HEK293 (cell line): ENCODE results near the gene CNKSR3.

Source experiments
- CTCF ChIA-PET: fragments of 350-600 bp; formaldehyde crosslinking; extraction: SDS; loops from one replicate; lab custom pipeline; 2021; ENCODE audit warnings: antibody characterized with exemption; lab: Yijun Ruan, JAX
- POLR2A ChIA-PET: fragments of 300-600 bp; formaldehyde crosslinking; extraction: SDS; loops from one replicate; lab custom pipeline; 2020; ENCODE audit warnings: antibody characterized with exemption, inconsistent platforms; lab: Yijun Ruan, JAX
- H3K27ac ChIP-seq: fragments of 200-500 bp; sonication (Bioruptor generic); 2 replicates; pipeline ENCODE4 v1.5.1; 2014; ENCODE audit warnings: low read depth, low read length, control low read depth, inconsistent platforms; ENCODE audit errors: extremely low read depth
- H3K36me3 ChIP-seq, 2 experiments: fragments of 200-500 bp in 1 of 2; sonication (Bioruptor generic) in 1 of 2; 1 replicate in 1 of 2; 2 replicates in 1 of 2; pipeline ENCODE4 v1.5.1; 2014 to 2017; ENCODE audit warnings: inconsistent platforms in 2 of 2, low read length in 2 of 2; ENCODE audit not compliant: control insufficient read depth in 2 of 2, insufficient read depth in 1 of 2
- H3K4me1 ChIP-seq: fragments of 200-500 bp; sonication (Bioruptor generic); 2 replicates; pipeline ENCODE4 v1.5.1; 2014; ENCODE audit warnings: mild to moderate bottlenecking, low read length, inconsistent platforms; ENCODE audit not compliant: control insufficient read depth, insufficient read depth
- H3K4me3 ChIP-seq: 2 replicates; pipeline ENCODE4 v1.5.1; 2011; ENCODE audit warnings: low read depth, mild to moderate bottlenecking, control low read depth, low read length, moderate library complexity
- H3K9me3 ChIP-seq: fragments of 200-500 bp; sonication (Bioruptor generic); 2 replicates; pipeline ENCODE4 v1.5.1; 2014; ENCODE audit warnings: low read depth, low read length, inconsistent platforms; ENCODE audit not compliant: control insufficient read depth, insufficient read depth
- GFI1B ChIP-seq: fragments of 450-650 bp; formaldehyde crosslinking; IDR thresholded peaks from 2 replicates; pipeline ENCODE4 v1.5.1; 2016; ENCODE audit warnings: missing biosample characterization, missing genetic modification characterization
- IKZF3 ChIP-seq: fragments of 450-650 bp; IDR thresholded peaks from 2 replicates; pipeline ENCODE4 v1.5.0; 2018; ENCODE audit warnings: missing biosample characterization, mild to moderate bottlenecking, missing genetic modification characterization, moderate library complexity
- KLF7 ChIP-seq: fragments of 450-650 bp; formaldehyde crosslinking; IDR thresholded peaks from 2 replicates; pipeline ENCODE4 v1.5.1; 2016; ENCODE audit warnings: missing biosample characterization, missing genetic modification characterization, borderline replicate concordance
- OVOL3 ChIP-seq: fragments of 450-650 bp; formaldehyde crosslinking; IDR thresholded peaks from 2 replicates; pipeline ENCODE4 v1.5.1; 2016; ENCODE audit warnings: missing biosample characterization, missing genetic modification characterization
- SCRT1 ChIP-seq: fragments of 450-650 bp; formaldehyde crosslinking; IDR thresholded peaks from 2 replicates; pipeline ENCODE4 v1.5.1; 2016; ENCODE audit warnings: missing biosample characterization, missing genetic modification characterization, borderline replicate concordance
- SP2 ChIP-seq: fragments of 450-650 bp; formaldehyde crosslinking; IDR thresholded peaks from 2 replicates; pipeline ENCODE4 v1.5.1; 2016; ENCODE audit warnings: missing biosample characterization, missing genetic modification characterization
- ZBTB21 ChIP-seq: fragments of 450-650 bp; formaldehyde crosslinking; IDR thresholded peaks from 2 replicates; pipeline ENCODE4 v1.5.1; 2017; ENCODE audit warnings: missing biosample characterization, missing genetic modification characterization
- ZNF121 ChIP-seq: fragments of 450-650 bp; formaldehyde crosslinking; IDR thresholded peaks from 2 replicates; pipeline ENCODE4 v1.5.1; 2016; ENCODE audit warnings: missing biosample characterization, missing genetic modification characterization
- ZNF16 ChIP-seq: fragments of 450-650 bp; formaldehyde crosslinking; IDR thresholded peaks from 2 replicates; pipeline ENCODE4 v1.5.1; 2016; ENCODE audit warnings: low read depth, missing biosample characterization, missing genetic modification characterization
- ZNF174 ChIP-seq: fragments of 450-650 bp; formaldehyde crosslinking; IDR thresholded peaks from 2 replicates; pipeline ENCODE4 v1.5.0; 2017; ENCODE audit warnings: missing biosample characterization, mild to moderate bottlenecking, missing genetic modification characterization
- ZNF292 ChIP-seq: fragments of 450-650 bp; formaldehyde crosslinking; IDR thresholded peaks from 2 replicates; pipeline ENCODE4 v1.5.1; 2016; ENCODE audit warnings: low read depth, missing biosample characterization, missing genetic modification characterization, borderline replicate concordance
- ZNF610 ChIP-seq: fragments of 450-650 bp; formaldehyde crosslinking; IDR thresholded peaks from 2 replicates; pipeline ENCODE4 v1.5.1; 2016; ENCODE audit warnings: missing biosample characterization, missing genetic modification characterization, borderline replicate concordance
- ZNF701 ChIP-seq: fragments of 450-650 bp; formaldehyde crosslinking; IDR thresholded peaks from 2 replicates; pipeline ENCODE4 v1.5.1; 2016; ENCODE audit warnings: missing biosample characterization, missing genetic modification characterization
- ZNF76 ChIP-seq: fragments of 450-650 bp; formaldehyde crosslinking; IDR thresholded peaks from 2 replicates; pipeline ENCODE4; 2016; ENCODE audit warnings: low read depth, missing biosample characterization, missing genetic modification characterization, borderline replicate concordance
- ZNF791 ChIP-seq: fragments of 450-650 bp; formaldehyde crosslinking; IDR thresholded peaks from 2 replicates; pipeline ENCODE4 v1.5.1; 2016; ENCODE audit warnings: missing biosample characterization, missing genetic modification characterization
- ZNF837 ChIP-seq: fragments of 450-650 bp; formaldehyde crosslinking; IDR thresholded peaks from 2 replicates; pipeline ENCODE4 v1.5.1; 2016; ENCODE audit warnings: missing biosample characterization, missing genetic modification characterization
- TF ChIP-seq, protein P1 (sequence below): fragments of 450-650 bp; formaldehyde crosslinking; optimal IDR thresholded peaks from 2 replicates; pipeline ENCODE3; 2016; ENCODE audit warnings: missing biosample characterization, mild to moderate bottlenecking, missing genetic modification characterization
- TF ChIP-seq, protein P2 (sequence below): fragments of 450-650 bp; formaldehyde crosslinking; IDR thresholded peaks from 2 replicates; pipeline ENCODE4 v1.5.1; 2016; ENCODE audit warnings: missing biosample characterization, missing genetic modification characterization
- TF ChIP-seq, protein P3 (sequence below): fragments of 450-650 bp; formaldehyde crosslinking; IDR thresholded peaks from 2 replicates; pipeline ENCODE4 v1.5.1; 2016; ENCODE audit warnings: missing biosample characterization, missing genetic modification characterization
- TF ChIP-seq, protein P4 (sequence below): fragments of 450-650 bp; formaldehyde crosslinking; IDR thresholded peaks from 2 replicates; pipeline ENCODE4 v1.5.1; 2016; ENCODE audit warnings: missing biosample characterization, missing genetic modification characterization
- TF ChIP-seq, protein P5 (sequence below): fragments of 450-650 bp; formaldehyde crosslinking; IDR thresholded peaks from 2 replicates; pipeline ENCODE4; 2016; ENCODE audit warnings: missing biosample characterization, missing genetic modification characterization

The CNKSR3 gene

DNA sequence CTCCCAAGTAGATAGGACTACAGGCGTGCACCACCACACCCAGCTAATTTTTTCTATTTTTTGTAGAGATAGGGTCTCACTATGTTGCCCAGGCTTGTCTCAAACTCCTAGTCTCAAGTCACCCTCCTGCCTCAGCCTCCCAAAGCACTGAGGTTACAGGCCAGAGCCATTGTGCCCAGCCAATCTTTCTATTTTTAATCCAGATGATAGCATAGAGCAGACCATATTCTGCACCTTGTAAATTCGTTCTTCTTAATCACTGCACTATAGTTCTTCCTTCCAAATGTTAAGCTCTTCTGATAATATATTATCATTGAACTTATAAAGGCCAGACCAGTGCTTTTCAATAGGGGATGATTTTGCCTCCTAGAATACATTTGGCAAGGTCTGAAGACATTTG lies 24.0 kb upstream of the CNKSR3 start:
- POLR2A ChIA-PET: no interaction called here
- Histone ChIP-seq H3K4me1 (peaks cover 4% of the 10 kb centered on the region; the same call in 1 of the 2 replicates), H3K36me3 (no peaks in the 10 kb centered on the region), H3K9me3 (no peaks in the 10 kb centered on the region), H3K27ac (no peak overlapping the region)
- CTCF ChIA-PET: interaction anchor here (1.2 kb wide), 1 partner anchor 13 kb away, joined by 4 read pairs; no protein-coding TSS in a partner anchor
- TF ChIP-seq ZNF837 (no peak), IKZF3 (no peak), ZNF121 (tag by site-specific recombination) (peak; percentile 63; the same call in 1 of the 2 replicates), ZNF76 (tag by site-specific recombination) (no peak), ZBTB21 (no peak), ZNF16 (tag by site-specific recombination) (no peak)
- TF ChIP-seq, protein P1, sequence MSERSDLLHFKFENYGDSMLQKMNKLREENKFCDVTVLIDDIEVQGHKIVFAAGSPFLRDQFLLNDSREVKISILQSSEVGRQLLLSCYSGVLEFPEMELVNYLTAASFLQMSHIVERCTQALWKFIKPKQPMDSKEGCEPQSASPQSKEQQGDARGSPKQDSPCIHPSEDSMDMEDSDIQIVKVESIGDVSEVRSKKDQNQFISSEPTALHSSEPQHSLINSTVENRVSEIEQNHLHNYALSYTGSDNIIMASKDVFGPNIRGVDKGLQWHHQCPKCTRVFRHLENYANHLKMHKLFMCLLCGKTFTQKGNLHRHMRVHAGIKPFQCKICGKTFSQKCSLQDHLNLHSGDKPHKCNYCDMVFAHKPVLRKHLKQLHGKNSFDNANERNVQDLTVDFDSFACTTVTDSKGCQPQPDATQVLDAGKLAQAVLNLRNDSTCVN (tag by site-specific recombination): no peak
- TF ChIP-seq, all 188 proteins: peak for 1
- H3K4me3 ChIP-seq: no peak overlapping the region

DNA sequence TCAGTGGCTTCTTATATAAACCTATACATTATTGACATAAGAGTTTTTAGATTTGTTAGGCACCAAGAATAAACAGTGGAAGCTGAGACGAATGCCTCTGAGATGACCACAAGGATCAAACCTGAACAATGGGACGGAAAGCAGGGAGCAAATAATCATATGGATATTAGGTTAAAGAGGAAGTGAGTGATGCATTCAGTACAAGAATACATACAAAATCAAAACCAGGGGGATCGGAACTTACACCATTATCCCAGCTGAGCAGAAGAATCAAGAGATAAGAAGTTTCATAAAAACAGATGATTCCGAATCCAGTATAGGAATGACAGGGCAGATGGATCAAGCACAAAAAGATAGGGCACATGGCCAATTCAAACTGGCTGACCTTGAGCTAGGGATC lies 21.9 kb upstream of the CNKSR3 start:
- no peak overlapping the region for H3K27ac ChIP-seq
- H3K4me3 ChIP-seq: no peak overlapping the region
- no peaks in the 10 kb centered on the region for H3K36me3 ChIP-seq
- TF ChIP-seq OVOL3 (no peak), ZNF292 (no peak), ZNF701 (no peak), SP2 (tag by site-specific recombination) (no peak)
- TF ChIP-seq, protein P2, sequence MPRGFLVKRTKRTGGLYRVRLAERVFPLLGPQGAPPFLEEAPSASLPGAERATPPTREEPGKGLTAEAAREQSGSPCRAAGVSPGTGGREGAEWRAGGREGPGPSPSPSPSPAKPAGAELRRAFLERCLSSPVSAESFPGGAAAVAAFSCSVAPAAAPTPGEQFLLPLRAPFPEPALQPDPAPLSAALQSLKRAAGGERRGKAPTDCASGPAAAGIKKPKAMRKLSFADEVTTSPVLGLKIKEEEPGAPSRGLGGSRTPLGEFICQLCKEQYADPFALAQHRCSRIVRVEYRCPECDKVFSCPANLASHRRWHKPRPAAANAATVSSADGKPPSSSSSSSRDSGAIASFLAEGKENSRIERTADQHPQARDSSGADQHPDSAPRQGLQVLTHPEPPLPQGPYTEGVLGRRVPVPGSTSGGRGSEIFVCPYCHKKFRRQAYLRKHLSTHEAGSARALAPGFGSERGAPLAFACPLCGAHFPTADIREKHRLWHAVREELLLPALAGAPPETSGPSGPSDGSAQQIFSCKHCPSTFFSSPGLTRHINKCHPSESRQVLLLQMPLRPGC: no peak
- TF ChIP-seq, protein P3, sequence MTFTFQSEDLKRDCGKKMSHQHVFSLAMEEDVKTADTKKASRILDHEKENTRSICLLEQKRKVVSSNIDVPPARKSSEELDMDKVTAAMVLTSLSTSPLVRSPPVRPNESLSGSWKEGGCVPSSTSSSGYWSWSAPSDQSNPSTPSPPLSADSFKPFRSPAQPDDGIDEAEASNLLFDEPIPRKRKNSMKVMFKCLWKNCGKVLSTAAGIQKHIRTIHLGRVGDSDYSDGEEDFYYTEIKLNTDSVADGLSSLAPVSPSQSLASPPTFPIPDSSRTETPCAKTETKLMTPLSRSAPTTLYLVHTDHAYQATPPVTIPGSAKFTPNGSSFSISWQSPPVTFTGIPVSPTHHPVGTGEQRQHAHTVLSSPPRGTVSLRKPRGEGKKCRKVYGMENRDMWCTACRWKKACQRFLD: no peak
- no peaks in the 10 kb centered on the region for H3K4me1 ChIP-seq
- POLR2A ChIA-PET: no interaction called here
- H3K9me3 ChIP-seq: no peaks in the 10 kb centered on the region
- CTCF ChIA-PET: no interaction called here

DNA sequence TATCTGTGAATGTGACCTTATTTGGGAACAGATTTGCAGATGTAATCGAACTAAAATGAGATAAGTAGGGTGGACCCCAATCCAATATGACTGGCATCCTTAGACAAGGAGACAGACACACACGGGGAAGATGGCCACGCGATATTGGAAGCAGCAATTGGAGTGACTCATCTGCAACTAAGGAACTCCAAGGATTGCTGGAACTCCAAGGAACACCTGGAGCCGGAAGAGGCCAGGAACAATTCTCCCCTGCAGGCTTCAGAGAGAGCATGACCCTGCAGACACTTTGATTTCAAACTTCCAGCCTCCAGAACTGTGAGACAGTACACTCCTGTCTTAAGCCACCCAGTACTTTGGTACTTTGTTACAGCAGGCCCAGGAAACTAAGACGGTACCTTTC lies 19.5 kb upstream of the CNKSR3 start:
- Histone ChIP-seq H3K36me3 (no peaks in the 10 kb centered on the region), H3K27ac (no peak overlapping the region), H3K4me3 (no peak overlapping the region), H3K4me1 (no peaks in the 10 kb centered on the region), H3K9me3 (no peaks in the 10 kb centered on the region)
- TF ChIP-seq ZNF610 (tag by site-specific recombination): no peak
- TF ChIP-seq, protein P4, sequence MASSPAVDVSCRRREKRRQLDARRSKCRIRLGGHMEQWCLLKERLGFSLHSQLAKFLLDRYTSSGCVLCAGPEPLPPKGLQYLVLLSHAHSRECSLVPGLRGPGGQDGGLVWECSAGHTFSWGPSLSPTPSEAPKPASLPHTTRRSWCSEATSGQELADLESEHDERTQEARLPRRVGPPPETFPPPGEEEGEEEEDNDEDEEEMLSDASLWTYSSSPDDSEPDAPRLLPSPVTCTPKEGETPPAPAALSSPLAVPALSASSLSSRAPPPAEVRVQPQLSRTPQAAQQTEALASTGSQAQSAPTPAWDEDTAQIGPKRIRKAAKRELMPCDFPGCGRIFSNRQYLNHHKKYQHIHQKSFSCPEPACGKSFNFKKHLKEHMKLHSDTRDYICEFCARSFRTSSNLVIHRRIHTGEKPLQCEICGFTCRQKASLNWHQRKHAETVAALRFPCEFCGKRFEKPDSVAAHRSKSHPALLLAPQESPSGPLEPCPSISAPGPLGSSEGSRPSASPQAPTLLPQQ (tag by site-specific recombination): no peak
- TF ChIP-seq ZNF174 (tag by site-specific recombination): no peak
- TF ChIP-seq KLF7: no peak
- TF ChIP-seq GFI1B (tag by site-specific recombination): no peak
- no peak for TF ChIP-seq SCRT1 (tag by site-specific recombination)
- TF ChIP-seq, protein P5, sequence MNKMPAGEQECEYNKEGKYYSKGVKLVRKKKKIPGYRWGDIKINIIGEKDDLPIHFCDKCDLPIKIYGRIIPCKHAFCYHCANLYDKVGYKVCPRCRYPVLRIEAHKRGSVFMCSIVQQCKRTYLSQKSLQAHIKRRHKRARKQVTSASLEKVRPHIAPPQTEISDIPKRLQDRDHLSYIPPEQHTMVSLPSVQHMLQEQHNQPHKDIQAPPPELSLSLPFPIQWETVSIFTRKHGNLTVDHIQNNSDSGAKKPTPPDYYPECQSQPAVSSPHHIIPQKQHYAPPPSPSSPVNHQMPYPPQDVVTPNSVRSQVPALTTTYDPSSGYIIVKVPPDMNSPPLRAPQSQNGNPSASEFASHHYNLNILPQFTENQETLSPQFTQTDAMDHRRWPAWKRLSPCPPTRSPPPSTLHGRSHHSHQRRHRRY (tag by site-specific recombination): no peak
- no peak for TF ChIP-seq ZNF791 (tag by site-specific recombination)
- POLR2A ChIA-PET: no interaction called here
- CTCF ChIA-PET: no interaction called here
